Activated T-cell treated with anti-CD3 and anti-CD28 coated beads for 4 hours (primary cell): ENCODE data around the gene UBXN7.
"Not testable (repeated sequence)": the region's sequence is repeated elsewhere in the genome, so short reads cannot be mapped to it uniquely, and the experiment has no call there.

Experiments
- DNase-seq: peaks from one replicate; pipeline ENCODE4 v3.0.0-alpha.2; 2020

UBXN7 gene

DNA sequence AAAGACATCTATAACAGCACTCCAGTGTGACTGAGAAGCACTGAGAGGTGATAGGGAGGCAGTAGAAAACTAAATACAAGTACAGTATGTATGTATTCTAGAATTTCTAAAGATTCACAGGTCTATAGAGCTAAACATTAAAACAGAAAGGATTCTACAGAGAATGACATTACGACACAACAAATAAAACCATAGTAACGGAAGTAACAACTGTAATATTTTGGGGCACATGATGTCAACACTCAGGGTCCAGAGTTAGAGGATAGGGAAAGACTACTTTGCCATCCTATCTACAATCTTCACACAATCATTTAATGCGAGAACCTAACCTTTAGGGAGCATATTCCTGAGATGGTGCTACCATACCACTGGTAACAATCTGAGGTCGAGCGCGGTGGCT is 13.6 kb downstream of the UBXN7 start:
- DNase-seq: no peak

DNA sequence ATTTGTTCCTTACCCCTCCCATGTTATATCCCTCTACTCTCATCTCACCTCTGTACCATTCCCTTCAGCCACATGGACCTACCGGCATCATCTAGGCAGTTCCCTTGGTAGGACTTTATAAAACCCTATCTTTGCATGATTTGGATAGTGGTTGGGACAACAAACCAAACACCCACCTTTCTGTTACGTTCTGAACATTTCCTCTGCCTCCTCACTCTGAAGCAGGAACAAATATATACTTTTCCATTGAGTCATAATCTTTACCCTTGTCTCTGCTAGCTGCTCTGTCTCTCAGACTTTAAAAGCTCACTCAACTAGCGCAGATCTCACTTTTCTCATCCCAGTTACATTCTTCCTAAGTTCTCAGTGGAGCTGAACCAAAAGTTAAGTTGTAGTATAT is 17.8 kb downstream of the UBXN7 start:
- DNase-seq: no peak

DNA sequence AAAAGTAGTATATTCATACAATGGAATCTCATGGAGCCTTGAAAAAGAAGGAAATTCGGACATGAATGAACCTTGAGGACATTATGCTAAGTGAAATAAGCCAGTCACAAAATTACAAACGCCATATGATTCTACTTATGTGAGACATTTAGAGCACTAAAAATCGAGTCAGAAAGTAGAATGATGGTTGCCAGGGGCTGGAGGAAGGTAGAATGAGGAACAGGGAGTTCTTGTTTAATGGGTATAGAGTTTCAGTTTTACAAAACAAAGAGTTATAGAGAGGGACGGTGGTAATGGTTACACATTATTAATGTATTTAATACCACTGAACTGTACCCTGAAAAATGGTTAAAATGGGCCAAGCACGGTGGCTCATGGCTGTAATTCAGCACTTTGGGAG is 19.5 kb downstream of the UBXN7 start:
- no peak for DNase-seq

DNA sequence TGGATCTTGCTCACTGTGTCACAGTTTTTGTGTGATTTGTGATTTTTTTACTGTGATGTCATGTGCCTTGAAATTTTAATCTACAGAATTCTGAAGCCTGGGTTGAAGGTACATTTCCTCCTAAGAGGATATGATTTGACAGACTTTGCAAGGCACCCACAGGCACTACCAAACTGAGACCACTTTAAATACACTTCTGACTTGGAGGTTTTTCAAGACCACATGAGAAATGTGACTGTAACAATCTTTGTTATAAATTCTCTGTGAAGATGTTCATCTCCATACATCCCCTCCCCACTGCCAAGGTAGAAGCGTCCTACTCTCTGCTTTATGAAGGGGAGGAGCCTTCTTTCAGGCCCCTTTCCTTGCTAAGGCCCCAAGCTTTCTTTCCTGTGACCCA is 22.8 kb downstream of the UBXN7 start:
- no peak for DNase-seq

DNA sequence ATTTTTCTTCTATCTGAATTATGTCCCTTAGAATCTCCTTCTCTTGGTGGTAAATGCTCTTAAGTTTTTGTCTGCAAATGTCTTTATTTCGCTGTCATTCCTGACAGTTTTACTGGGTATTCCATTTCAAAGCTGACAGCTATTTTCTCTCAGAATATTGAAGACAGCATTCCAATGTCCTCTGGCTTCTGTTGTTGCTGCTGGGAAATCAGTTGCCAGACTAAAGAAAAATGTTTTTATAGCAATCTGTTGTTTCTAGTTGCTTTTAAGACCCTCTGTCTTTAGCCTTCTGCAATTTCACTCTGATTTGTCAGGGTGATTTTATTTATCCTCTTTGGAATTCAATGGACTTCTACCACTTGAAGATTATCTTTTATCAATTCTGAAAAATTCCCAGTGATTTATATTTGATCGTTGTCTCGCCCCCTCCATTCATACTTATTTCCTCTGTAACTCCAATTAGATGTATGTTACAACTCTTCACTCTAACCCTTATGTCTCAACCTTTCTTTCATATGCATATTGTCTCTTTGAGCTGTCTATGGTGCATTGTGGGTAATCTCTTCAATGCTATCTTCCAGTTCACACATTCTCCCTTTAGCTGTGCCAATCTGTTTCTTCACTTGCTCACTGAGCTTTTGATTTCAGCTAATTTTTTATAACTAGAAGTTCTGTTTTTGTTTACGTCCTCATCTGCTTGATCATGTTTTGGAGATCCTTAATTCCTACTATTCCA is 23.5 kb downstream of the UBXN7 start:
- no peak for DNase-seq

DNA sequence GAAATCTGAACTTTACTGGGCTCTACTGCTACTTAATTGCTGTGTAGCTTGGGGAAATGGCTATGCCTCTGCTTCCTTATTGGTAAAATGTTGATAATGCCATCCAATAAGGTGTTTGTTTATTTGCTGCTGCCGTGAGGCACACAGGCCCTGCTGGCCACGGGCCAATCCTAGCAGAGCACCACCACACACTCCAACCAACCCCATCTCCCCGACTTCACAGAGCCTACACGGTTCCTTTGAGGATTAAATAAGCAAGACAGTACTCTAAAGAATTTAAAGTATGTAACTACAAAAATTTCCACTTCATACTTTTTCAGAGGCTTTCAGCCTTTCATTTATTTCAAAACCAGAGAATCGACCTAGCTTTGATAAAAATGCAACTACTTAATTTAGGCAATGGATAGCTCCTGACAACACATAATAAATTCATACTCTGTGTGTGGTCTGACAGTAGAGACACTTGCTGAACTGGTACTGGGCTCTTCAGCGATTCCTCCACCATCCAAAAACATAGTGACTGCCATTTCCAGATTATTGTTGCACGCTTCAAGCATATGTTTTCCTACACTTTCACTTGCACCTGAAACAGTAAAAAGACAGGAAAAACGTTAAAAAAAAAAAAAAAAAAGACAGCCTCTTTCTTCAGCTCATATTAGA is 25.3 kb downstream of the UBXN7 start:
- DNase-seq: no peak

DNA sequence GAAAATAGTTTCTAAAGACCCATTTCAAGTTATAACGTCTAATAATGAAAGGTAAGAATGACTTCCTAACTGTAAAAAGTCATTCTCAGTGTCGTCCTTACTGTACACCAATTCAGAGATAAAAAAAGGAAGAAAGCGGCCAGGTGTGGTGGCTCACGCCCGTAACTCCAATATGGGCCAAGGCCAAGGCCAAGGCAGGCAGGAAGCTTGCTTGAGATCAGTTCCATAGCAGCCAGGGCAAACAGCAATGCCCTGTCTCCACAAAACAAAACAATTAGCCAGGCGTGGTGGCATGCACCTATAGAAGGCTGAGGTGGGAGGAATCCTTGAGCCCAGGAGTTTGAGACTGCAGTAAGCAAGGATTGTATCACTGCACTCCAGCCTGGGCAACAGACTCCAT is 31.9 kb downstream of the UBXN7 start:
- no peak for DNase-seq

DNA sequence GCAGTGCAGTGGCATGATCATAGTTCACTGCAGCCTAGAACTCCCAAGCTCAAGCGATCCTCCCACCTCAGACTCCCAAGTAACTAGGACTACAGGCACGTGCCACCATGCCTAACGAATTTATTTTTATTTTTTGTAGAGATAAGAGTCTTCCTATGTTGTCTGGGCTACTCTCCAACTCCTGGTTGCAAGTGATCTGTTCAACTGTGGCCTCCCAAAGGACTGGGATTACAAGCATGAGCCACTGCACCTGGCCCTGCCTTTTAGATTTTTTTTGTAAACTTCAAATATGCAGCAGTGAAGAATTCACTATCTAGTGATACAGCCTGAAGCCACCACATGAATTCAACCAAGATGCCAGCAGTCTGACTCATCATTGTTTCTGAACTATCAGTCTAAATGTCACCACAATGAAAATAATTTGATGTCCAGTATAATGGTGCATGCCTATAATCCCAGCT is 32.7 kb downstream of the UBXN7 start:
- no peak for DNase-seq

DNA sequence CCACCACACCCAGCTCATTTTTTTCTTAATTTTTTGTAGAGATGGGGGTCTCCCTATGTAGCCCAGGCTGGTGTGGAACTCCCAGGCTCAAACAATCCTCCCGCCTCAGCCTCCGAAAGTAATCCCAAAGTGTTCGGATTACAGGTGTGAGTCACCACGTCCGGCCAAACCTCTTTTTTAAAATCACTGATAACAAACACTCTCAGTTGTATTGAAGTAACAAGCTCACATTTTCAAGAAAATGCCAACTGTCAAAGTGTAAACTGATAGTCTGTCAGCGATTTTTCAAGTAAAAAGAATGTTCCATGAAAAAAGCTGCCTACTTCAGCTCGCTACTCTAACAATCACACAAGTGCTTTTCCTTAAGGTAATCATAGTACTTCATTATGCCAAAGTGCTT is 33.4 kb downstream of the UBXN7 start:
- DNase-seq: no peak

DNA sequence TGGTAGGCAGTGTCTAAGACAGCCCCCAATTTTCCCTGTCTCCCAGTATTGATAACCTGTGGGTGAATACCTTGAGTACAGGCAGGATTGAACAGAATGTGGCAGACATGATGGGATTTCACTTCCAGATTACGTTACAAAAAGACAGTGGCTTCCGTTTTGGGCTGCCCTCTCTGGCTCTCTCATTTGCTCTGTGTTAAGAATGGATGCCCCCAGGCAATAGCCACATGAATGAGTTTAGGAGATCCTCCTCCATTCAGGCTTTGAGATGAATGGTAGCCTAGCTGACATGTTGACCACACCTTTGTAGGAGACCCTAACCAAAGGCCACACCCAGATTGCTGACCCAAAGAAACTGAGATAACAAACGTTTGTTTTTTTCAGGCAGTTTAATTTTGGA is 34.3 kb downstream of the UBXN7 start:
- DNase-seq: no peak

DNA sequence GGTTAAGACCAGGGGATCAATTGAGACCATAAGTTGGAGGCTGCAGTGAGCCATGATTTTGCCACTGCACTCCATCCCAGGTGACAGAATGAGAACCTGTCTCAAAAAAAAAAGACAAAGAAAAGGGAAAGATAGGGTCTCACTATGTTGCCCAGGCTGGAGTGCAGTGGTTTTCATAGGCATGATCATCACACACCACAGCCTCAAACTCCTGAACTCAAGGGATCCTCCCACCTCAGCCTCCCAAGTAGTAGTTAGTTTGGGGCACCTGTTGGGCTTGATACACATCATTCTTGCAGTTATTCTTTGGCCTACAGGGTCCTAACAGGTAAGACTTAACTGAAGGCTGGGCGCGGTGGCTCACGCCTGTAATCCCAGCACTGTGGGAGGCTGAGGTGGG is 42.1 kb downstream of the UBXN7 start:
- DNase-seq: no peak

DNA sequence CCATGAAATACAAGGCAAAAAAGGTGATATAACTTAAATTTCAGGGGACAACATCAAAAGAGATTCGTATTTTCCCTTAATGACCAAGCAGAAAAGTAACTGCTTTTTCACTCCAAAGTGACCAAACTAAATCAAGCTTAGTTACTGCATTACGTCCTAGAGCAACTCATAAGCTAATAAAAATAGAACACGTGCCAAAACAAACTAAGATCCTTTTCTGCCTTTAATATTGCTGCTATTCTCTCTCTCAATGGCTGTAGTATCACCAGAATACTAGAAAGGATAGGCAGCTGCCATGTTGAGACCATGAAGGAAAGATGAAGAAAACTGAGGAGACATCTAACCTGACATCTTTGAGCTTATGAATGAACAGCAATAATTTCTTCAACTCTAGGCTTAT is 43.3 kb downstream of the UBXN7 start:
- no peak for DNase-seq

DNA sequence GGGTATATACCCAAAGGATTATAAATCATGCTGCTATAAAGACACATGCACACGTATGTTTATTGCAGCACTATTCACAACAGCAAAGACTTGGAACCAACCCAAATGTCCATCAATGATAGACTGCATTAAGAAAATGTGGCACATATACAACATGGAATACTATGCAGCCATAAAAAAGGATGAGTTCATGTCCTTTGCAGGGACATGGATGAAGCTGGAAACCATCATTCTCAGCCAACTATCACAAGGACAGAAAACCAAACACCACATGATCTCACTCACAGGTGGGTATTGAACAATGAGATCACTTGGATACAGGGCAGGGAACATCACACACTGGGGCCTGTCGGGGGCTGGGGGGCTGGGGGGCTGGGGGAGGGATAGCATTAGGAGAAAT is 44.3 kb downstream of the UBXN7 start:
- not testable (repeated sequence) for DNase-seq

DNA sequence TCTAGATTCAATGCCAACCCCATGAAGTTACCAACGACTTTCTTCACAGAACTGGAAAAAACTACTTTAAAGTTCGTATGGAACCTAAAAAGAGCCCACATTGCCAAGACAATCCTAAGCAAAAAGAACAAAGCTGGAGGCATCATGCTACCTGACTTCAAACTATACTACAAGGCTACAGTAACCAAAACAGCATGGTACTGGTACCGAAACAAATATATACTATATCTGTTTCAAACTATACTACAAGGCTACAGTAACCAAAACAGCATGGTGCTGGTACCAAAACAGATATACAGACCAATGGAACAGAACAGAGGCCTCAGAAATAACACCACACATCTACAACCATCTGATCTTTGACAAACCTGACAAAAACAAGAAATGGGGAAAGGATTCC is 45.4 kb downstream of the UBXN7 start:
- not testable (repeated sequence) for DNase-seq

DNA sequence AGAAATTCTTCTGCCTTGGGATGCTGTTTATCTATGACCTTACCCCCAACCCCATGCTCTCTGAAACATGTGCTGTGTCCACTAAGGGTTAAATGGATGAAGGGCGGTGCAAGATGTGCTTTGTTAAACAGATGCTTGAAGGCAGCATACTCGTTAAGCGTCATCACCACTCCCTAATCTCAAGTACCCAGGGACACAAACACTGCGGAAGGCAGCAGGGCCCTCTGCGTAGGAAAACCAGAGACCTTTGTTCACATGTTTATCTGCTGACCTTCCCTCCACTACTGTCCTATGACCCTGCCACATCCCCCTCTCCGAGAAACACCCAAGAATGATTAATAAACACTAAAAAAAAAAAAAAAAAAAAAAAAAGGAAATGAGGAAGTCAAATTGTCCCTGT is 46.2 kb downstream of the UBXN7 start:
- not testable (repeated sequence) for DNase-seq

DNA sequence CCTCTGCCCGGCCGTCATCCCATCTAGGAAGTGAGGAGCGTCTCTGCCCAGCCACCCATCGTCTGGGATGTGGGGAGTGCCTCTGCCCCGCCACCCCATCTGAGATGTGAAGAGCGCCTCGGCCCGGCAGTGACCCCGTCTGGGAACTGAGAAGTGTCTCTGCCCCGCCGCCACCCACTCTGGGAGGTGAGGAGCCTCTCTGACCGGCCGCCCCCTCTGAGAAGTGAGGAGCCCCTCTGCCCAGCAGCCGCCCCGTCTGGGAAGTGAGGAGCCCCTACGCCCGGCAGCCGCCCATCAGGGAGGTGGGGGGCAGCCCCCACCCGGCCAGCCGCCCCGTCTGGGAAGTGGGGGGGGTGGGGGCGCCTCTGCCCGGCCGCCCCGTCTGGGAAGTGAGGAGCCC is 46.8 kb downstream of the UBXN7 start:
- not testable (repeated sequence) for DNase-seq

DNA sequence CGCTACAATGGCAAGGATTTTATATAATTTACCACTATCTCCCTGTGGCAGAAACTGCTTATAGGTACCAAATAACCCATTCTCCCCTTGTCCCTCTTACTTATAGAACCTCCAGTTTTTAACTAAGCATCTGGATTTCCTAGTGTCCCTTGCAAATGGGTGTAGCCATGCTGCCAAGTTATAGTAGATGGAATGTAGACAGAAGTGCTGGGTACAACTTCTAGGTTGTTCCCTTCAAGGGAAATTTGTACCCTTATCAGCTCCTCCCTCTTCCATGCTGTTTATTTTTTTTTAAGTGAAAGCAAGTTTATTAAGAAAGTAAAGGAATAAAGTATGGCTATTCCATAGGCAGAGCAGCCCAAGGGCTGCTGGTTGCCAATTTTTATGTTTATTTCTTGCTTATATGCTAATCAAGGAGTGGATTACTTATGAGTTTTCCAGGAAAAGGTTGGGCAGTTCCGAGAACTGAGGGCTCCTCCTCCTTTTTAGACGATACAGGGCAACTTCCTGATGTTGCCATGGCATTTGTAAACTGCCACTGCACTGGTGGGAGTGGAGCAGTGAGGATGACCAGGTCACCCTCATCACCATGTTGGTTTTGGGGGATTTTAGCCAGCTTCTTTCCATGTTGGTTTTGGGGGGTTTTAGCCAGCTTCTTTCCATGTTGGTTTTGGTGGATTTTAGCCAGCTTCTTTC is 53.9 kb downstream of the UBXN7 start:
- no peak for DNase-seq

DNA sequence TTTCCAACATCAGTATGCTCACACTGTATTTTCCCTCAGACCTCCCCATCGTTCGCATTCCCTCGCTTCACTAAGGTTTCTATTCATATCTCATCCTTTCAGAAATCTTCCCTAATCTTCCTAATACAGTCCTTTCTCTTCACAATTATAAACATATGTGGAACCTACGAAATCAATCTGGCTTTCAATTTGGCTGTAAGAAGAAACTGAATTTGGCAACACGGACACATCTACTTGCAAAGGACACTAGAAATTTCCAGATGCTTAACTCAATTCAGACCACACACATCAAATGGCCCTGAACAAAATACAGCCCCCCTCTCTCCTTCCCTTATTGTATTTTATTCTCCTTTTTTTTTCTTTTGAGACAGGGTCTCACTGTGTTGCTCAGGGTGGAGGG is 54.9 kb downstream of the UBXN7 start:
- DNase-seq: no peak

DNA sequence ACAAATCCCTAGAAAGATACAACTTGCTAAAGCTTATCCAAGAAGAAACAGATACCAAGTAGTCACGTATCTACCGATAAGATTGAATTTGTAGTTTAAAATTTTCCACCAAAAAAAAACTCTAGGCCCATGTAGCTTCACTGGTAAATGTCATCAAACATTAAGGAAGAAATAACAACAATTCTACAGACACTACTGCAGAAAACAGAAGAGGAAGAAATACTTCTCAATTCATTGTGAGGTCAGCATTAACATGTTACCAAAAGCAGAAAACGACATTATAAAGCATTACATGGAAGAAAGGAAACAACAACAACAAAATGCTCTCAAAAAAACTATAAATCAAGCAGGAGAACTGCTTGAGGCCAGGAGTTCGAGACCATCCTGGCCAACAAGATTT is 66.5 kb downstream of the UBXN7 start:
- no peak for DNase-seq

DNA sequence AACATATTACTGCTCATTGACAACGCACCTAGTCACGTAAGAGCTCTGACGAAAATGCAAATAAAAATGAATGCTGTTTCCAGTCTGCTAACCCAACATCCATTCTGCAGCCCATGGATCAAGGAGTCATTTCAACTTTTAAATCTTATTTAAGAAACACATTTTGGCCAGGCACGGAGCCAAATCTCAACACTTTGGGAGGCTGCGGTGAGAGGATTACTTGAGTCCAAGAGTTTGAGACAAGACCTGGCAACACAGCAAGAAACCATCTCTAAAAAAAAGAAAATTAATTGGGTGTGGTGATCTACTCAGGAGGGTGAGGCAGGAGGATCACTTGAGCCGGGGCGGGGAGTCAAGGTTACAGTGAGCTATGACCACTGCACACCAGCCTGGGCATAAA is 71.6 kb downstream of the UBXN7 start:
- no peak for DNase-seq

DNA sequence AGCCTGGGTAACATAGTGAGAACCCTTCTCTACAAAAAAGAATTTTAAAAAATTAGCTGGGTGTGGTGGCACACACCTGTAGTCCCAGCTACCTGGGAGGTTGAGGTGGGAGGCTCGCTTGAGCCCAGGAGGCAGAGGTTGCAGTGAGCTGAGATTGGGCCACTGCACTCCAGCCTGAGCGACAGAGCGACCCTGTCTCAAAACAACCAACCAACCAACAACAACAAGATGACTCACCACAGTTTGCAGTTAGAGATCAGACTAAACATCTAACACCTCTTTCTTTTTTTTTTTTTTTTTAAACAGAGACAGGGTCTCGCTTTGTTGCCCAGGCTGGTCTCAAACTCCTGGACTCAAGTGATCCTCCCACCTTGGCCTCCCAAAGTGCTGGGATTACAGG is 73.7 kb downstream of the UBXN7 start:
- DNase-seq: not testable (repeated sequence)

DNA sequence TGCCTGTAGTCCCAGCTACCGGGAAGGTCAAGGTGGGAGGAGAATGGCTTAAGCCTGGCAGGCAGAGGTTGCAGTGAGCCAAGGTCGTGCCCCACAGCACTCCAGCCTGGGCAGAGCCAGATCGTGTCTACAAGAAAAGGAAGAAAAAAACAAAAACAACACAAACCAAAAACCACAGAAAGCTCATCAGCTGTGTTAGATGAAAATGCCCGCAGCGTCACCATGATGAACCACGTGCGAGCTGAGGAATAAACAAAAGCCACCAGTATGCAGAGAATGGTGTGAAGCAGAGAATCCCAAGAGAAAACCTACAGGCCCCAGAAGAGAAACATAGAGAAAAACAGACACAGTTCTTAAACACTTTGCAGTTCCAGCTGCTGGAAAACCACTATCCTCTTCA is 74.3 kb downstream of the UBXN7 start:
- DNase-seq: no peak

DNA sequence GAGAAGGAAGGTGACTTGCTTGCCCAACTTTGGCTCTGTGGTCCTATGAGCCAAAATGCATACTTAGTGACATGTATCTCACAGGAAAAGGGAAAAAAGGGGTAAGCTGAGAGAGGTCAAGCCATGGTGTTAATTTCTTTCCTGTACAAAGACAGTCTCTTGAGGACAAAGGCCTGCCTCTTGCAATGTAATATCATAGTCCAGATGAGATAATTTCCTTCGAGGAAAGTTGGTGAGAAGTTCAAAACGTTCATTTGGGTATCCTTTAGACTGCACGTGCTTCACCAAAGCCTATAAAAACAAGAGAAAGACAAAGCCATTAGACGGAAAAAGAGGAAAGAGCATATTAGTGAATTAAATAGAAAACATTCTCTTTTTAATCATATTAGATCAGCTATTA is 75.7 kb downstream of the UBXN7 start:
- DNase-seq: no peak

DNA sequence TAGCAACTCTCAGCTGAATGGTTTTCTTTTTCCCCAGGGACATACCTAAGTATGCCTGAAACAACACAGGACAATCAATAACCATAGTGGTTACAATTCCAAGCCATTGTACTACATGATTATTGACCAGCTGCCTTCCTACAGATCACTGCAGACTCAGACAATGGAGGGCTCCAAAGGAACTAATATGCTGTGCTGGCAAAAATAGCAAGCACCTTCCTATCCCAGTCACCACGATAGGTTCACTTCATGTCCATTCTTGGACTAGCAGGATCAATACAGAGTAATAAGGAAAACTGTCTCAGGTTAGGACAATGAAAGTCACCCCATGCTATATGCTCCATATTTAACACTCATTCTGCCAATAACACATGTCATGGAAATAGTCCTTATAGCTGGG is 76.6 kb downstream of the UBXN7 start:
- DNase-seq: no peak
